Neural cell (in vitro differentiated cells): ENCODE results near the gene ARSI. TPM values are rescaled to one million over a fixed set of nuclear protein-coding genes. Genes with fewer than 3 reads are reported as not detected.

Experiments
- H2AFZ ChIP-seq: fragments of 200-600, 300-800 bp; sonication (generic), shearing (Covaris generic); 2 replicates; pipeline ENCODE4 v1.6.0; 2014; ENCODE audit warnings: low read depth, mild to moderate bottlenecking, antibody characterized with exemption, low read length, moderate library complexity
- H3F3A ChIP-seq: fragments of 200-600 bp; shearing (Covaris generic); 2 replicates; pipeline ENCODE4 v1.6.1; 2016; ENCODE audit warnings: mild to moderate bottlenecking, moderate library complexity, mixed read lengths, antibody characterized with exemption, low read length; ENCODE audit not compliant: insufficient read depth, poor library complexity, severe bottlenecking
- H3K27ac ChIP-seq: fragments of 200-600, 300-800 bp; sonication (generic), shearing (Covaris generic); 2 replicates; pipeline ENCODE4 v1.5.1; 2014; ENCODE audit warnings: mild to moderate bottlenecking, low read length, moderate library complexity
- H3K27me3 ChIP-seq: fragments of 300-800, 200-600 bp; sonication (generic), shearing (Covaris generic); 2 replicates; pipeline ENCODE4 v1.6.0; 2014; ENCODE audit warnings: mild to moderate bottlenecking, low read depth, low read length, moderate library complexity; ENCODE audit not compliant: insufficient read depth
- H3K36me3 ChIP-seq: fragments of 300-800, 200-600 bp; sonication (generic), shearing (Covaris generic); 2 replicates; pipeline ENCODE4 v1.5.1; 2014; ENCODE audit warnings: mild to moderate bottlenecking, antibody characterized with exemption, low read length, moderate library complexity; ENCODE audit not compliant: insufficient read depth
- H3K4me2 ChIP-seq: fragments of 300-800, 200-600 bp; sonication (generic), shearing (Covaris generic); 2 replicates; pipeline ENCODE4 v1.6.0; 2014; ENCODE audit warnings: mild to moderate bottlenecking, low read length
- H3K4me3 ChIP-seq: fragments of 300-800, 200-600 bp; sonication (generic), shearing (Covaris generic); 2 replicates; pipeline ENCODE4 v1.5.1; 2014; ENCODE audit warnings: mild to moderate bottlenecking, low read length, moderate library complexity
- H3K79me2 ChIP-seq: fragments of 200-600 bp; shearing (Covaris generic); replicated peaks from 2 replicates; pipeline ENCODE4 v1.6.0; 2014; ENCODE audit warnings: mild to moderate bottlenecking, low read length, moderate library complexity; ENCODE audit not compliant: insufficient read depth
- H3K9ac ChIP-seq: fragments of 300-800, 200-600 bp; sonication (generic), shearing (Covaris generic); 2 replicates; pipeline ENCODE4 v1.6.1; 2016; ENCODE audit warnings: mild to moderate bottlenecking, low read length, mixed read lengths
- H3K9me2 ChIP-seq: fragments of 200-600 bp; shearing (Covaris generic); 2 replicates; pipeline ENCODE4 v1.6.1; 2016; ENCODE audit warnings: mild to moderate bottlenecking, low read length, mixed read lengths; ENCODE audit not compliant: insufficient read depth
- H3K9me3 ChIP-seq: fragments of 200-600, 300-800 bp; sonication (generic), shearing (Covaris generic); 2 replicates; pipeline ENCODE4 v1.6.1; 2016; ENCODE audit warnings: mild to moderate bottlenecking, mixed run types, low read length, moderate library complexity, mixed read lengths
- H4K20me1 ChIP-seq: fragments of 200-600 bp; shearing (Covaris generic); 2 replicates; pipeline ENCODE4 v1.6.1; 2016; ENCODE audit warnings: mild to moderate bottlenecking, mixed run types; ENCODE audit not compliant: insufficient read depth
- EP300 ChIP-seq: fragments of 450-650 bp; conservative IDR thresholded peaks from 2 replicates; pipeline ENCODE4 v1.6.1; 2014; ENCODE audit warnings: antibody characterized with exemption, mild to moderate bottlenecking, moderate library complexity; ENCODE audit not compliant: poor library complexity, severe bottlenecking
- EZH2 ChIP-seq: fragments of 200-600, 300-800 bp; shearing (Covaris generic), sonication (generic); IDR thresholded peaks from 2 replicates; pipeline ENCODE4 v1.6.1; 2014; ENCODE audit warnings: antibody characterized with exemption, low read length, borderline replicate concordance, mild to moderate bottlenecking; ENCODE audit not compliant: insufficient read depth, poor library complexity, severe bottlenecking
- MXI1 ChIP-seq: fragments of 450-650 bp; conservative IDR thresholded peaks from 2 replicates; pipeline ENCODE4 v1.6.1; 2014; ENCODE audit warnings: antibody characterized with exemption, mild to moderate bottlenecking; ENCODE audit not compliant: poor library complexity, severe bottlenecking
- POLR2AphosphoS5 ChIP-seq: IDR thresholded peaks from 2 replicates; pipeline ENCODE4 v1.6.1; 2012
- RAD21 ChIP-seq: fragments of 450-650 bp; conservative IDR thresholded peaks from 2 replicates; pipeline ENCODE4 v1.6.1; 2014; ENCODE audit warnings: antibody characterized with exemption, mild to moderate bottlenecking, moderate library complexity
- SMC3 ChIP-seq: fragments of 450-650 bp; conservative IDR thresholded peaks from 2 replicates; pipeline ENCODE4 v1.6.1; 2014; ENCODE audit warnings: antibody characterized with exemption, mild to moderate bottlenecking, moderate library complexity; ENCODE audit not compliant: poor library complexity
- TAF1 ChIP-seq: IDR thresholded peaks from 2 replicates; pipeline ENCODE4 v1.6.1; 2012; ENCODE audit warnings: low read depth
- polyA plus RNA-seq: library from polyadenylated mRNA; depleted of rRNA; stranded (reverse); fragments of >200 nt; gene quantifications from 2 replicates; pipeline ENCODE4 v1.2.3, GENCODE V29; 2014
- TF ChIP-seq, protein P1 (sequence below): fragments of 450-650 bp; IDR thresholded peaks from 2 replicates; pipeline ENCODE4 v1.5.1; 2014; ENCODE audit warnings: antibody characterized with exemption, mild to moderate bottlenecking, moderate library complexity; ENCODE audit not compliant: poor library complexity, severe bottlenecking
- TF ChIP-seq, protein P2 (sequence below): IDR thresholded peaks from 2 replicates; pipeline ENCODE4 v1.6.1; 2012; ENCODE audit warnings: borderline replicate concordance

Gene ARSI
- polyA plus RNA-seq, 1 donor from 2014 or later, result not detected

DNA sequence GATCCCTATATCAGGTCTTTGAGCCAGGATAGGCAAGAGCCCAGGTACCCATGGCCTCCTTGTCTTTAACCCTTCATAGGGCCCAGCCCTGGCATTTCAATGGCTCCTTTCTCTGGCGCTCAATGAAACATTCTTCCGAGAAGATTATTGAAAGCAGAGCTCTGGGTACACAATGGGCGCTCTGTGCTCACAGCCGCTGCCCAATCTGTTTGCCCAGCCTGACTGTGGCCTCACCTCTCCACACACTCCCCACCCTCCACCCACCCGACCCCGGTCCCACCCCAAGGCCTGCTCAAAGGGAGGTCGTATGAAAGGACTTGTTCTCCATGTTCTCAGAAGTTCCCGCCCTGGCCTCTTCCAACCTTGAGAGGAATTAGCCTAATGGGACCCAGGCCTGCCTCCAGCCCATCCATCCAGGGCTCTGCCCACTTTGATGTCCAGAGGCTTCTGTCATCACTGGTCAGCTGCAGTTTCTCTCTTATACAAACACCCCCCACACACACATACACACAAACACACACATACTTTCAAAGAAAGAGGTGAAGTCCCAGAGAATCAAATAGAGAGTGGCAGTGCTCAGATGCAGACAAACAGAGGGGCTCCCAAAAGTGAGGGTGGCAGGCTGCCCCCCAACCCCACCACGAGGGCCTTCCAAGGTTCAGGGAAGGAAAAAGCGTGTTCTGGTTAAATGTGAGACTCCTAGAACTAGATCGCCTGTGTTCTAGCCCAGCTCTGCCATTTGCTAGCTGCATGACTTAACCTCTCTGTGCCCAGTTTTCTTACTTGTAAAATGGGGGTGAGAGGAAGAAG lies 5.1 kb upstream of the ARSI start:
- Histone ChIP-seq H3K79me2 (no peaks in the 10 kb centered on the region), H2AFZ (no peak overlapping the region), H3K9me2 (no peaks in the 10 kb centered on the region), H3K9ac (peak overlapping the region; percentile 28), H3K4me2 (no peak overlapping the region), H3K9me3 (no peaks in the 10 kb centered on the region), H3K27ac (peak overlapping the region; percentile 97), H3K4me3 (no peak overlapping the region), H3K36me3 (no peaks in the 10 kb centered on the region), H3F3A (peaks cover 15% of the 10 kb centered on the region), H3K27me3 (peaks cover 9% of the 10 kb centered on the region), H4K20me1 (no peaks in the 10 kb centered on the region)
- no peak for TF ChIP-seq POLR2AphosphoS5
- TF ChIP-seq SMC3, result no peak
- TF ChIP-seq, protein P1, sequence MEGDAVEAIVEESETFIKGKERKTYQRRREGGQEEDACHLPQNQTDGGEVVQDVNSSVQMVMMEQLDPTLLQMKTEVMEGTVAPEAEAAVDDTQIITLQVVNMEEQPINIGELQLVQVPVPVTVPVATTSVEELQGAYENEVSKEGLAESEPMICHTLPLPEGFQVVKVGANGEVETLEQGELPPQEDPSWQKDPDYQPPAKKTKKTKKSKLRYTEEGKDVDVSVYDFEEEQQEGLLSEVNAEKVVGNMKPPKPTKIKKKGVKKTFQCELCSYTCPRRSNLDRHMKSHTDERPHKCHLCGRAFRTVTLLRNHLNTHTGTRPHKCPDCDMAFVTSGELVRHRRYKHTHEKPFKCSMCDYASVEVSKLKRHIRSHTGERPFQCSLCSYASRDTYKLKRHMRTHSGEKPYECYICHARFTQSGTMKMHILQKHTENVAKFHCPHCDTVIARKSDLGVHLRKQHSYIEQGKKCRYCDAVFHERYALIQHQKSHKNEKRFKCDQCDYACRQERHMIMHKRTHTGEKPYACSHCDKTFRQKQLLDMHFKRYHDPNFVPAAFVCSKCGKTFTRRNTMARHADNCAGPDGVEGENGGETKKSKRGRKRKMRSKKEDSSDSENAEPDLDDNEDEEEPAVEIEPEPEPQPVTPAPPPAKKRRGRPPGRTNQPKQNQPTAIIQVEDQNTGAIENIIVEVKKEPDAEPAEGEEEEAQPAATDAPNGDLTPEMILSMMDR, result no peak
- no peak for TF ChIP-seq TAF1
- TF ChIP-seq MXI1, result no peak
- TF ChIP-seq EZH2, result no peak
- TF ChIP-seq EP300, result no peak
- TF ChIP-seq, protein P2, sequence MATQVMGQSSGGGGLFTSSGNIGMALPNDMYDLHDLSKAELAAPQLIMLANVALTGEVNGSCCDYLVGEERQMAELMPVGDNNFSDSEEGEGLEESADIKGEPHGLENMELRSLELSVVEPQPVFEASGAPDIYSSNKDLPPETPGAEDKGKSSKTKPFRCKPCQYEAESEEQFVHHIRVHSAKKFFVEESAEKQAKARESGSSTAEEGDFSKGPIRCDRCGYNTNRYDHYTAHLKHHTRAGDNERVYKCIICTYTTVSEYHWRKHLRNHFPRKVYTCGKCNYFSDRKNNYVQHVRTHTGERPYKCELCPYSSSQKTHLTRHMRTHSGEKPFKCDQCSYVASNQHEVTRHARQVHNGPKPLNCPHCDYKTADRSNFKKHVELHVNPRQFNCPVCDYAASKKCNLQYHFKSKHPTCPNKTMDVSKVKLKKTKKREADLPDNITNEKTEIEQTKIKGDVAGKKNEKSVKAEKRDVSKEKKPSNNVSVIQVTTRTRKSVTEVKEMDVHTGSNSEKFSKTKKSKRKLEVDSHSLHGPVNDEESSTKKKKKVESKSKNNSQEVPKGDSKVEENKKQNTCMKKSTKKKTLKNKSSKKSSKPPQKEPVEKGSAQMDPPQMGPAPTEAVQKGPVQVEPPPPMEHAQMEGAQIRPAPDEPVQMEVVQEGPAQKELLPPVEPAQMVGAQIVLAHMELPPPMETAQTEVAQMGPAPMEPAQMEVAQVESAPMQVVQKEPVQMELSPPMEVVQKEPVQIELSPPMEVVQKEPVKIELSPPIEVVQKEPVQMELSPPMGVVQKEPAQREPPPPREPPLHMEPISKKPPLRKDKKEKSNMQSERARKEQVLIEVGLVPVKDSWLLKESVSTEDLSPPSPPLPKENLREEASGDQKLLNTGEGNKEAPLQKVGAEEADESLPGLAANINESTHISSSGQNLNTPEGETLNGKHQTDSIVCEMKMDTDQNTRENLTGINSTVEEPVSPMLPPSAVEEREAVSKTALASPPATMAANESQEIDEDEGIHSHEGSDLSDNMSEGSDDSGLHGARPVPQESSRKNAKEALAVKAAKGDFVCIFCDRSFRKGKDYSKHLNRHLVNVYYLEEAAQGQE, result no peak
- TF ChIP-seq RAD21, result no peak

DNA sequence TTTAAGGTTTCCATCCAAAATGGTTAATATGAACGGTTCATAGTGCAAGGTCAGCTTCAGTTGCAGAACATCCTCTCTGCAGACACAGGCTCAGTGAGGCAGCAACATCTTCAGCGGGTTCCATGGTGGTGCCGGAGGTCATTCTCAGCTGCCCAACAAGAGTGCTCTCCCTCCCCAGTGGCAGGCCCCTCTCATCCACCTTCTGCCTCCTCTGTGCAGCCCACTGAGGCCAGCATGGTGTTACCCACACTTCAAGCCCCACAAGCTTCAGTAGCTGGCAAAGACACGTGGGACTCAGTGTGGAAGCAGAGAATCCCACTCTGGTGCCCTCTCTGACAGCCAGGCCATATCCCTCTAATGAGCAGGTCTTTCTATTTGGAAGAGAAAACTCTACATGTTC lies 4.1 kb upstream of the ARSI start:
- Histone ChIP-seq H3K4me2 (no peak overlapping the region), H3F3A (peaks cover 15% of the 10 kb centered on the region), H3K9me3 (no peaks in the 10 kb centered on the region), H4K20me1 (no peaks in the 10 kb centered on the region), H3K79me2 (no peaks in the 10 kb centered on the region), H3K4me3 (no peak overlapping the region), H2AFZ (no peak overlapping the region), H3K27me3 (peaks cover 19% of the 10 kb centered on the region), H3K36me3 (no peaks in the 10 kb centered on the region), H3K9me2 (no peaks in the 10 kb centered on the region), H3K9ac (no peak overlapping the region), H3K27ac (no peak overlapping the region)
- TF ChIP-seq, protein P1, result no peak
- TF ChIP-seq EP300, result no peak
- no peak for TF ChIP-seq POLR2AphosphoS5
- TF ChIP-seq MXI1, result no peak
- TF ChIP-seq, protein P2, result no peak
- no peak for TF ChIP-seq TAF1
- no peak for TF ChIP-seq RAD21
- no peak for TF ChIP-seq SMC3
- no peak for TF ChIP-seq EZH2
